ENCODE results near the gene COBL. TPM values are rescaled to one million over a fixed set of nuclear protein-coding genes. Genes with fewer than 3 reads are reported as not detected.
A peak's percentile ranks its signal among the peaks of the same experiment; 100 is the strongest.

The COBL gene
- total RNA-seq, 1 experiment from 2014 or later: 52.3 TPM

DNA sequence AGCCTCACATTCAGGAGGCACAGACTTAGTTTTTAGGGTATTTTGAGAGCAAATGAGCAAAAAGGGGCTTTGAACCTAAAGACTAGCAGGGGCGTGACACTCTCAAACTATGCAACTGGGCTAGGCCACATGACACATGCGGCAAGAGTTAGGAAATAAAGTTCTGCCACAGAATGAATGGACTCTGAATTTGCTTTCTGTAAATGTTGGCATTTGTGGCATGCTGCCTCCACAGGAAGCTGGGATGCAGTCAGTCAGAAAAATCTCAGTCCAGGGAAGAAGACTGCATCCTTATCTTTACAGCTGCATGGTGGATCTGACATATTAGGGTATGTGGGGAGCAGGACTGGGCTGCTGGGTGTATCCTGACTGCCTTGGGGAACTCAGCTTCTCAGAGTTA lies 181.0 kb downstream of the COBL start:
- Mint-ChIP-seq H3K36me3 (ENCODE audit: insufficient read depth in 1 of 3, low read depth in 3 of 3) (peaks cover 21 to 44% (median 34%) of the 10 kb centered on the region in 3 experiments), H3K9me3 (peaks cover 7 to 17% of the 10 kb centered on the region in 2 experiments; a peak in 4 of 5 replicates), H3K27me3 (ENCODE audit: low read depth) (no peaks in the 10 kb centered on the region), H3K4me3 (no peak overlapping the region), H3K4me1 (peaks cover 2 to 5% of the 10 kb centered on the region in 2 experiments; a peak in 2 of 4 replicates), H3K27ac (peak overlapping the region in 1 of 3 experiments; percentile 62; a peak in 1 of 7 replicates)
- H2AK5ac ChIP-seq (ENCODE audit: insufficient read length, low read length): no peak overlapping the region
- no CpG with 5 or more reads among the region's 2 CpGs for WGBS (ENCODE audit: extremely low coverage, insufficient read length, low lambda C conversion rate)
- no peak overlapping the region for H2BK12ac ChIP-seq (ENCODE audit: insufficient read length, low read depth, low read length)
- no peak overlapping the region for H2BK15ac ChIP-seq (ENCODE audit: low read depth, low read length)
- no peak overlapping the region for H3K4me2 ChIP-seq (ENCODE audit: insufficient read depth, insufficient read length, low read length)
- no peak overlapping the region for H3K9ac ChIP-seq (ENCODE audit: extremely low read depth, insufficient read length, low read length)
- TF ChIP-seq, protein P1, sequence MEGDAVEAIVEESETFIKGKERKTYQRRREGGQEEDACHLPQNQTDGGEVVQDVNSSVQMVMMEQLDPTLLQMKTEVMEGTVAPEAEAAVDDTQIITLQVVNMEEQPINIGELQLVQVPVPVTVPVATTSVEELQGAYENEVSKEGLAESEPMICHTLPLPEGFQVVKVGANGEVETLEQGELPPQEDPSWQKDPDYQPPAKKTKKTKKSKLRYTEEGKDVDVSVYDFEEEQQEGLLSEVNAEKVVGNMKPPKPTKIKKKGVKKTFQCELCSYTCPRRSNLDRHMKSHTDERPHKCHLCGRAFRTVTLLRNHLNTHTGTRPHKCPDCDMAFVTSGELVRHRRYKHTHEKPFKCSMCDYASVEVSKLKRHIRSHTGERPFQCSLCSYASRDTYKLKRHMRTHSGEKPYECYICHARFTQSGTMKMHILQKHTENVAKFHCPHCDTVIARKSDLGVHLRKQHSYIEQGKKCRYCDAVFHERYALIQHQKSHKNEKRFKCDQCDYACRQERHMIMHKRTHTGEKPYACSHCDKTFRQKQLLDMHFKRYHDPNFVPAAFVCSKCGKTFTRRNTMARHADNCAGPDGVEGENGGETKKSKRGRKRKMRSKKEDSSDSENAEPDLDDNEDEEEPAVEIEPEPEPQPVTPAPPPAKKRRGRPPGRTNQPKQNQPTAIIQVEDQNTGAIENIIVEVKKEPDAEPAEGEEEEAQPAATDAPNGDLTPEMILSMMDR (conservative IDR thresholded peaks at IDR 0.05): no peak
- no peaks in the 10 kb centered on the region for H3K27me3 ChIP-seq (ENCODE audit: insufficient read depth, low read length)
- H3K14ac ChIP-seq (ENCODE audit: insufficient read depth, low read length): no peak overlapping the region
- no peak overlapping the region for H3K27ac ChIP-seq (ENCODE audit: insufficient read length, low read depth, low read length)
- H2BK20ac ChIP-seq (ENCODE audit: low read depth, low read length, poor library complexity, severe bottlenecking): no peak overlapping the region
- H2BK5ac ChIP-seq (ENCODE audit: insufficient read length, low read length): no peak overlapping the region
- H3K23me2 ChIP-seq (ENCODE audit: insufficient read length, low read depth, low read length, poor library complexity, severe bottlenecking): no peaks in the 10 kb centered on the region
- H3K4ac ChIP-seq (ENCODE audit: low read depth, low read length): no peak overlapping the region
- DNase-seq: no peak
- H2BK120ac ChIP-seq (ENCODE audit: low read depth, low read length, poor library complexity, severe bottlenecking): no peak overlapping the region
- H3K18ac ChIP-seq (ENCODE audit: insufficient read length, low read depth, low read length): no peak overlapping the region
- H3K23ac ChIP-seq (ENCODE audit: insufficient read length, low read depth, low read length): no peak overlapping the region
- no peak overlapping the region for H4K8ac ChIP-seq (replicated peaks; ENCODE audit: insufficient read length, low read depth, low read length)
- no peak overlapping the region for H3K56ac ChIP-seq (ENCODE audit: insufficient read length, low read depth, low read length)
- no peak overlapping the region for H2AFZ ChIP-seq (ENCODE audit: low read length)
- no peaks in the 10 kb centered on the region for H4K20me1 ChIP-seq (ENCODE audit: control insufficient read depth, insufficient read depth, insufficient read length)
- no peak overlapping the region for H4K91ac ChIP-seq (ENCODE audit: insufficient read length, low read depth, low read length)
- H3K79me2 ChIP-seq (ENCODE audit: insufficient read depth, low read length): no peaks in the 10 kb centered on the region
- H3K79me1 ChIP-seq (ENCODE audit: insufficient read depth, low read depth, low read length, poor library complexity, severe bottlenecking): no peaks in the 10 kb centered on the region
- no peak overlapping the region for H3T11ph ChIP-seq (ENCODE audit: low read length)
- H3K9me3 ChIP-seq (ENCODE audit: control insufficient read depth, low read depth, low read length): no peaks in the 10 kb centered on the region
- H4K5ac ChIP-seq (ENCODE audit: insufficient read length, low read depth, low read length): no peak overlapping the region
- H3K4me1 ChIP-seq (ENCODE audit: insufficient read depth, low read length): no peaks in the 10 kb centered on the region

Measured in H9 (cell line).